HG03097 (cell line): ENCODE data around the gene SS18.
"Not testable (repeated sequence)": the region's sequence is repeated elsewhere in the genome, so short reads cannot be mapped to it uniquely, and the experiment has no call there.

Experiments used
- ATAC-seq: cut with Tn5 transposase; IDR thresholded peaks from one replicate; pipeline ENCODE4 v1.9.1; 2021; ENCODE audit not compliant: unreplicated experiment, low FRiP score

SS18 gene

GRCh38 chr18:26090130-26091046, at the start of gene SS18:
Gene SS18 (minus strand): TSS chr18:26090613. CDS start chr18:26090569, 44 bp downstream.
- peak; percentile 75 for ATAC-seq

DNA sequence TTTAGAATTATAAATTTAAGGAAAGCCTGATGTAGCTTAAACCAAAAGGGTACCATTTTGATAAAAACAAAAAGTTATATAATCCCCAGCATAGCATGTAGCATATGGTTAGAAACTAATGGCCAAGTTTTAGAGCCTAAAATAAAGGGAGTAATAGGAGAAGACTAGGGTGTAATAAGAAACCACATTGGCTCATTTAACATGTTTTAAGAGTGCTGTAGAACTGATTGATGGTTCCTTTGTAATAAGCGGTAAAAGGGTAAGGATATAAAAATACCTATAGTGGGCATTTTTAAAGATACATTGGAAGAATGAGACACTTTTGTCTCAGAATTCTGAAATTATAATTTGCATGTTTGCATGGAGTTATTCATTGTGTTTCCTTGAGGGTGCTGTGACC, 45.1 kb upstream of the SS18 start:
- no peak for ATAC-seq

DNA sequence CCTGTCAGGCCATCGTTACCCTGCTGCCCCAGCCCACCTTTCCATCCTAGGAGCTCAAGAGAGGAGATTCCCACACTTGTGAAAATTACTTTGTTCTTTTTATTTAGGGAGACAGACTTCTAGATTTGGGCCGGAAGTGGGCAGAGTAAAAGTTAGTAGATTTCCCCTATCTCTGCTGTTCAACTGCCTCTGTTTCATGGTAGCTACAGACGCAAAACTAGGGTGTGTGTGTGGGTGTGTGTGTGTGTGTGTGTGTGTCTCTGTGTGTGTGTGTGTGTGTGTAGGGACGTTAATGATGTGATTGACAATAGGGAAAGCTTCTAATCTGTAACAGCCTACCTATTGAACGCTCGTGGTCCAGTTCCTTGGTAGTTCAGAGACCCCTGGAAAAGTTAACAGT, 43.7 kb upstream of the SS18 start:
- ATAC-seq, result no peak

DNA sequence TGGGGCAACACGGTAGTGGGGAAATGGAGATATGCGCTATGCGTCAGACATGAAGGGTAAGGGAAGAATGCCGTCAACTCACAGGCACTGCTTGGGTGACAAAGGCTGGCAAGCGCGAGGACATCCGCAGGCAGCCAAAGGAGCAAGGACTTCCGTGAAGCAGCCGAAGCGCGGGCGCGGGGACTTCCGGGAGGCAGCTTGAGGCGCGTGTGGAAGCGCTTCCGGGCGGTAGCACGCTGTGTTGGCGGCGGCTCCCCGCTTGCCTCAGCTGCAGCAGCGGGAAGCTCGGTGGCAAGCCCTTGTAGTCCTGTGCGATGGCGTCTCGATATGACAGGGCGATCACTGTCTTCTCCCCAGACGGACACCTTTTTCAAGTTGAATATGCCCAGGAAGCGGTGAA, 43.2 kb upstream of the SS18 start, which contains the start of gene PSMA8:
Gene PSMA8 (plus strand): TSS at position 218 of the 400 bp plus-strand sequence. CDS start 97 bp downstream, at position 315.
- no peak for ATAC-seq

DNA sequence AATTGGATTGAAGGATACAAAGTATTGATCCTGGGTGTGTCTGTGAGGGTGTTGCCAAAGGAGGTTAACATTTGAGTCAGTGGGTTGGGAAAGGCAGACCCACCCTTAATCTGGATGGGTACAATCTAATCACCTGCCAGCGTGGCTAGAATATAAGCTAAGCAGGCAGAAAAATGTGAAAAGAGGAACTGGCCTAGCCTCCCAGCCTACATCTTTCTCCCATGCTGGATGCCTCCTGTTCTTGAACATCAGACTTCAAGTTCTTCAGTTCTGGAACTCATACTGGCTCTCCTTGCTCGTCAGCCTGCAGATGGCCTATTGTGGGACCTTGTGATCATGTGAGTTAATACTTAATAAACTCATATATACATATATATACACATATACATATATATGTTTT, 37.8 kb upstream of the SS18 start:
- ATAC-seq, result not testable (repeated sequence)

DNA sequence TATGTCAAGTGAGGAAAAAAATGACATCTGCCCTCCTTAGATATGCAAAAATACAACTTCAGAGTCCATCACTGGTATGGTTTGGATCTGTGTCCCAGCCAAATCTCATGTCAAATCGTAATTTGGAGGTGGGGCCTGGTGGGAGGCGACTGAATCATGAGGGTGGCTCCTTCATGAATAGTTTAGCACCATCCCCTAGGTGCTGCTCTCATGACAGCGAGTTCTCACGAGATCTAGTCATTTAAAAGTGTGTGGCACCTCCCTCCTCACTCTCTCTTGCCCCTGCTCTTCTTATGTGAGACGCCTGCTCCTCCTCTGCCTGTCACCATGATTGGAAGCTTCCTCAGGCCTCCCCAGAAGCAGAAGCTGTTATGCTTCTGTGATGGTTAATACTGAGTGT, 37.4 kb upstream of the SS18 start:
- ATAC-seq, result no peak

GRCh38 chr18:26121994-26122393, 31.6 kb upstream of the SS18 start:
- ATAC-seq, result not testable (repeated sequence)

- ATAC-seq, result no peak
Measured at GRCh38 chr18:26121476-26121875, 31.1 kb upstream of the SS18 start.

- ATAC-seq, result no peak
Measured at GRCh38 chr18:26119246-26119645, 28.8 kb upstream of the SS18 start.

- no peak for ATAC-seq
Measured at GRCh38 chr18:26104035-26104434, 13.6 kb upstream of the SS18 start.

DNA sequence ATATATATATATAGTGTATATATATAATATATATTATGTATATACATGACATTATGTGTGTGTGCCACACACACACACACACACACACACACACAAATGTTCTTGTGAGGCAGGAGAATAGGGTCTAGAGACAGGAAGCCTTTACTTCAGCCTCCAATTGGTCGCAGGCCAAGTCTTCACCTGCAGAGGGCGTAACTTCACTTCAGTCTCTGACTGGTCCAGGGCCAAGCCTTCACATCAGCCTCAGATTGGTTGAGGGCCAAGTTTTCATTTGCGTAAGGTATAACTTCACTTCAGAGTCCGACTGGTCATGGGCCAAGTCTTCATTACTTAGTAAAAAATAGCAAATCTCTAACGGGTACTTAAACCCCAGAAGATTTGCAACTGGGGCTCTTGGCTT, 13.2 kb upstream of the SS18 start:
- ATAC-seq, result no peak

DNA sequence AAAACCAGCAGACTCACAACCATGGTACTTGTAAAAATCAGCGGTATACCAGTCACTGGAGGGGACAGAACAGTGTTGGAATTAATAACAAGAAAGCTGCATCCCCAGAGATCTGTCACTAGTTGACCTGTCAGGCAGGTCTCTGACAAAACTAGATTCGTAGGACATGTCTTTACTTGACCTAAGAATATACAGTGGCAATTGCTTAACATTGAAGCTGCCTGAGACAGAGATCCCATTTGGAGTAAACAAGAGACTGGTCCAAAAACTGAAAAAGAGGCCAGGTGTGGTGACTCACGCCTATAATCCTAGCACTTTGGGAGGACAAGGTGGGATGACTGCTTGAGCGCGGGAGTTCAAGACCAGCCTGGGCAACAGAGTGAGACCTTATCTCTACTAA, 7.2 kb upstream of the SS18 start:
- ATAC-seq, result no peak

GRCh38 chr18:26096852-26097251, 6.4 kb upstream of the SS18 start:
- no peak for ATAC-seq

DNA sequence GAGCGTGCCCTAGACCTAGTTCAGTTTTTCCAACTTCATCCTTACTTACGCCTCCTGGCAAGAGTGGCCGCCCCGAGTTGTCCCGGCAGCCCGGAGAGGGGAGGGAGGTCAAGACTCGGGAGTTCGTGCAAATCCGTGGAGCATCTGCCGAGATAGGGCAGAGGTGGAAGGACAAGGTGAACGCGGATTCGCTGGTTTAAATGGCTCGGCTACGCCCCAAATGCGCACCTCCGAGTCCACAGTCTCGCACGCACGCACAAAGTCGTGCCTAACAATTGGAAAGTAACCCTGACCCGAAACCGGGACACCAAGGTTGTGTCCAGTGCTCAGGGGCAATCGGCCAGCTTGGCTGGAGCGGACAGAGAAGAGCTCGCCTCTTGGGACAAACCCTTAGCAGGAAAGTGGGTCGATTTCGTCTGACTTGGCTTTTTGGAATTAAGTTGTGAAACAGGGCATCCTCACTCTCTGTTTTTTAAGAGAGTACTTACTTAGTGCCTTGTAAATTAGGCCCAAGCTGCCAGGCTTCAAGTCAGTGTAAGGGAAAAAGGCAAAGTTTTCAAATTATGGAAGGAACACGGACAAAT, 726 bp upstream of the SS18 start:
- ATAC-seq, result peak; percentile 31

GRCh38 chr18:26089293-26090129, 902 bp downstream of the SS18 start:
- ATAC-seq, result peak; percentile 3

- ATAC-seq, result no peak
Measured at GRCh38 chr18:26088487-26088886, 1.9 kb downstream of the SS18 start.

GRCh38 chr18:26086959-26087358, 3.5 kb downstream of the SS18 start:
- ATAC-seq, result no peak

DNA sequence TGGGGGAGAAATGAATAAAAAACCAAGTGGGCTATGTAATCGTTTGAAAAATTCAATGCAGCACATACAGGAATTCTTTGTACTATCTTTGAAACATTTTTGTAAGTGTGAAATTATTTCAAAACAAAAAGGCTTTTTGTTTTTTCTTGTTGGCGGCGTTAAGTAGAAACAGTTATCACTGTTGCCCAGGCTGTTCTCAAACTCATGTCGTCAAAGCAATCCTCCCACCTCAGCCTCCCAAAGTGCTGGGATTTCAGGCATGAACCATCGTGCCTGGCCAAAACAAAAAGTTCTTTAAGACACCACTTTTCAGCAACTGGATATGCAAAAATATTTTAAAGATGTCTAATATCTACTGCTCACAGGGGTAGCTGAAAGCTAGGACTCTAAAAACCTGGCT, 5.4 kb downstream of the SS18 start:
- ATAC-seq, result no peak

DNA sequence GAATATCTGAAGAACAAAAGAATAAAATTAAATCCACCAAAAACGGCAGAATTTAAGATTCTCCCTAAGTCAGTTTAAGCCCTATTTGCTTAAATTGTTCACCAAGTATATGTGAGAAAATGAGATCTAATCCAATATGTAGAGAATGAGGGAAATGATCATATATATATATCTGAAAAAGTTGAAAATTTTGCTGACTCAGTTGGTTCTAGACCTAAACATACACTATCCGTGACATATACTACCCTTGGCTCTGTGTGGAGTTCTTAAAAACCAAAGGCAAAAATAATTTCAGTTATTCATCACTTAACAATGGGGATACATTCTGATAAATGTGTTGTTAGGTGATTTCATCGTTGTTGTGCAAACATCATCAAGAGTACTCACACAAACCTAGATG, 7.3 kb downstream of the SS18 start:
- ATAC-seq, result no peak

- no peak for ATAC-seq
Measured at GRCh38 chr18:26082475-26082874, 7.9 kb downstream of the SS18 start.

GRCh38 chr18:26074246-26074645, 16.2 kb downstream of the SS18 start:
- no peak for ATAC-seq
